Activated CD8-positive, alpha-beta memory T cell treated with anti-CD3 and anti-CD28 coated beads for 36 hours (primary cell): Measurements from ENCODE around the gene EXOC4. TPM values are rescaled to one million over a fixed set of nuclear protein-coding genes. Genes with fewer than 3 reads are reported as not detected.

Experiments used
- CTCF ChIA-PET: fragments of 350-600 bp; sonication (Branson Sonifier 250); formaldehyde crosslinking; loops from one replicate; lab custom pipeline; 2021; ENCODE audit warnings: antibody characterized with exemption; lab: Charles Lee
- POLR2A ChIA-PET: fragments of 350-600 bp; sonication (Branson Sonifier 250); formaldehyde crosslinking; loops from one replicate; lab custom pipeline; 2021; ENCODE audit warnings: antibody characterized with exemption; lab: Charles Lee
- total RNA-seq, 2 experiments: library from RNA; stranded (reverse); gene quantifications; one replicate each; pipeline ENCODE4 v1.2.3, GENCODE V29; 2021

Gene EXOC4
- total RNA-seq, 2 experiments from 2014 or later, result 44.2 to 51.7 TPM

DNA sequence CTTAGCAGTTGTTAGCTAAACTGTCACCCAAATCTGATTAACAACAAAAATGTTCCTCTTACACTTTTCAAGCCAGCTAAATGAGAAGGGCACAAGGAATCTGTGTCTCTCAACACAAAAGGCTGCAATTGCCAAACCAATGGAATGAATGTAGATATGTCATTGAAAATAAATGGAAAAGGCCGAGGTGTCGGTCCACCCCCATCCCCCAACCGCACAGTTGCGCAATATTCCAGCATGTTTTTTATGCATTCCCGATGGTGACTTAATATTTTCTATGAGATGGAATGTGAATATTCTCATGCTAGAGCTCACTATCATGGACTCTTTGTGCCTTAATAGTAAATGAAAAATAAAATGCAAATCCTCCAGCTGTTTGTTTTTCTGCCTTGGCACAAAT is 692.6 kb downstream of the EXOC4 start:
- CTCF ChIA-PET, result no interaction called here
- POLR2A ChIA-PET, result no interaction called here

DNA sequence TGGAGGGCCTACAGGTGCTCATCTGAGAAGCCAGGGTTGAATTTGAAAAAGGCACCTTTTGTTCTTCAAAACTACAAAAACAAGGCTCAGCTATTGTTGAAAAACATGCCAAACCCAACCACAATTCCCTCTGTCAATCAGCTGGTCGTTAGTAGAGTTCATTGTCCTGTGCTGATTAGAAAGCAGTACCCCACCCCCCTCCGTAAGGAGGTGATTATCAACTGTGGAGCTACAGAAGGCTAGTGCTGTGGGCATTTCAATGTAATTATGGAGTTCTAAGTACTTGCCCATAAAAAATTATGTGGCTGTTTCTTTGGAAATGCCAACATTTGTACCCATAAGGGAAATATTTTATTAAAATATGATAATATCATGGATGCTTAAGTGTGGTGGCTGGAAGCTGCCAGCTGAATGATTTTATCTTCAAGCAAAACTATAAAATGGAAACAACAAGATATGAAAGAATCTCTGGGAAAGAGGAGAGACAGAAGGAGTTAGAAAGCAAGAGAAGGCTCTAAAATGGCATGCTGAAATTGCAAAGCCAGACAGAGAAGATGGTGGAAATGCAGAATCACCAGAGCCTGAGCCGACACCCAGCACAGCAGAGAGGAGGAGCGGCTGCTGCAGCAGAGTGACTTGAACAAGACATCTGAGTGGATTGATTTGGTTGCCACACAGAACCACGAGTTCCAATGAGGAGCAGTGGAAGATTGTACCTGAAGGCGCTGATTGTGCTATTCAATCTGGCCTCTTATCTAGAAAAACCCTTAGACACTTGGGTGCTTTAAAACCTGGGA is 694.8 kb downstream of the EXOC4 start:
- ChIA-PET POLR2A (no interaction called here), CTCF (no interaction called here)

DNA sequence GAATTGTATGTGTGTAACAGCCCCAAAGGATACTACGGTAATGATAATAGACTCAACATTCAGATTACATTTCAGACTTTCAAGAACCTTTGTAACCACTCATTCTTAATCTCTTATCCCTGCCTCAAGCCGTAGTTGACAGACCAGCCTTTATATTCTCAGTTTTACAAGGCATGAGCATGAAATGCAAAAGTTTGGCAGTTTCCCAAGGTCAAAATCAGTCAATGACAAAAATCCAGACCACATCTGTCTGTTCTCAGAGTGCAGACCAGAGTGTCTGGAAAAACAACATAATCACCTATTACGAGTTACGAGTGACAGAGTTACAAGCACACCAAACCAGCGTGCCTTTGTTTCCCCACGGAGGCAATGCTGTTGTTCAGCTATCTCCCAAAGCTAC is 695.7 kb downstream of the EXOC4 start:
- ChIA-PET CTCF (no interaction called here), POLR2A (no interaction called here)

DNA sequence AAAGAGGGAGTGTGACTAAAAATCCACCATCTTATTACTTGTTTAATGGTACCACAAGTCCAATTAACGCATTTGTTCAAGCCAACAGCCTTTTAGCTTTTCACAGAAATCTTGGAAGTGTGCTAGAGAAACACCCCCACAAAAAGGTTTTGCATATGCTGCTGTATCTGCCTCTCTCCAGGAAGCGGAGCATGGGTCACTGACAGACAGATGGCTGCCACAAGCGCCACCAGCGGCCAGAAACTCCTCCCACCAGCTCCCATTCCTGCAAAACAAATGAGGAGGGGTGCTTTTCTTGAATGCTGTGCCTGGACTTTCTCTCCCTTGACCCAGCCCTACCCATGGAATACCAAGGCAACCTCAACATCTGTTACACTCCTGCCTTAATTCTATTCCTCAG is 698.0 kb downstream of the EXOC4 start:
- ChIA-PET POLR2A (no interaction called here), CTCF (no interaction called here)

DNA sequence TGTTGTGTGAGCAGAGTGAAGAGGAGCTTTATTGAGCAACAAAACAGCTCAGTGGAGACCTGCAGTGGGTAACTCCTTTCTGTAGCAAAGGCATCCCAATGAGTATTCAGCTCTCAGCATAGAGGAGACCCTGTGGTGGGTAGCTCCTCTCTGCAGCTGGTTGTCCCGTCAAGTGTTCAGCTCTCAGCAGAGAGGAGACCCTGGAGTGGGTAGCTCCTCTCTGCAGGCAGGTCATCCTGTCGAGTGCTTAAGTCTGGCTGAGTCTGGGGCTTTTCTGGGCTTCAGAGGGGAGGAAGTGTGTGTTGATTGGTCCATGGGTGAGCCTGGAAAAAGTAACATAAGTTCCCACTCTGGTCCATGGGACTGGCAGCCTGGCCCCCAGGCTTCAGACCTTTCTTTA is 702.3 kb downstream of the EXOC4 start:
- CTCF ChIA-PET, result no interaction called here

DNA sequence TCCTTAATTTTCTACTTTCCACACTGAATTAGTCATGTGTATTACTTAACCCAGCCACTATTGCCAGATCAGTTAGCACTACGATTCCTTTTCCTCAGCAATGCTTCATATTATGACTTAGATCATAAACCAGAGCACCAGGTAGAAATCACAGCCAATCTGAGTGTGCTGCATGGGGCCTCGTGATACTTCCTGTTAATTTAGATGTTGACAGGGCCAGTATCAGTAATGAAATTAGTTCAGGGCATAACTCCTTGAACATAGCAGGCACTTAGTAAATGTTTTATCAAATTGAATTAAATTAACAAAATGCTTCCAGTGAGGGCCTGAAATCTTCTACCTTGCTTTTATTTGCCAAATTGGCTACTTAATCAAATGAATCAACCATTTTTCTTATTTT is 705.0 kb downstream of the EXOC4 start:
- CTCF ChIA-PET, result no interaction called here
- POLR2A ChIA-PET, result no interaction called here

More for the DNA sequence above, 702.3 kb downstream of the EXOC4 start:
- POLR2A ChIA-PET, result no interaction called here

DNA sequence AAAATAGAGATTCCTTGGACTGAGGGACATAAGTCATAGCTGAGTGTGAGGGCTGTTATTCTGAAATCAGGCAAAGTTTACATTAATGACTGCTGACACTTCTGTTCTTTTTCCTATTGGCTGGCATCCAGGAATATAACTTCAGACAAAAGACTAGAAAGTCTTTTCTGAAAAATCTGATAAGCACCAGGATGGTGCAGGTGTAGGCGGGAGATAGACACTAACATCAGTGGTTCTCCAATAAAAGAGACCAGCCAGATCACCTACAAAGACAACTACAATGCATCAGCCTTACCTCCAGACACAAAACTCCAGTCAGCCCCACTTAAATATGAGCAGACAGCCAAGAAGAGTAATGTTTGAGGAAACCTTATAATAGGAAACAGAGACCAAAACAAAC is 705.9 kb downstream of the EXOC4 start:
- POLR2A ChIA-PET, result no interaction called here

DNA sequence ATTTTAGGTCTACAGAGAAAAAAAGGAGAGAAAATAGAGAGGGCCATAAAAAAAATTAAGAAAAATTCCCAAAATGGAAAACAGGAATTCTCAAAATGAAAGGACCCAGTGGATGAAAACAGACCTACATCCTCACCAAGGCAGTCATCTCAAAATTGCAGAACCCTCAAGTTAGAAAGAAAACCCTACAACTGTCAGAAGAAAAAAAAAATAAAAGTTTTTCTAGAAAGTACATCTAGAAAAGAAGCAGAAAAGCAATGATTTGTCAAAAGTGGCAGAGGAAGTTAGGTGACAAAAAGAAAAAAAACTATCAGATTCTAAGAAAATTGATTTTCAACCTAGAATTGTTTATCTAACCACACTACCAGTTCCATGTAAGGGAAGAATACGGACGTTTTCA is 706.6 kb downstream of the EXOC4 start:
- ChIA-PET CTCF (no interaction called here), POLR2A (no interaction called here)

More for the DNA sequence above, 705.9 kb downstream of the EXOC4 start:
- CTCF ChIA-PET, result no interaction called here

DNA sequence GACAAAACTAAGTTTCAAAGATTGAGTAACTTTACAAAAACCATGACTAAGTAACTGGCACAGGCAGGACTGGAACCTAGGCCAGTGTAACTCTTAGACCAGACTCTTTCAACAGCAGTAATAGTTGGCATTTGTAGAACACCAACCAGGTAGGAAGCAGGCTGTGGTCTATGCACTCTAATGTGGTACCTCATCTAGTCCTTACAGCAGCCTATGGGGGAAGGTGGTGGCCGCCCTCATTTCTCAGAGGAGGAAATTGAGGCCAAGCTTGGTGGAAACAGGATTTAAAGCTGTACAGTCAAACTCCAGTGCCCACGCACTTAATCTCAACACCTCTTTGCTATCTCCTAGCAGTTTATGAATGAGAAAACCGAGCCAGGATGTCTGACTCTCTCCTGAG is 708.8 kb downstream of the EXOC4 start:
- POLR2A ChIA-PET, result no interaction called here

DNA sequence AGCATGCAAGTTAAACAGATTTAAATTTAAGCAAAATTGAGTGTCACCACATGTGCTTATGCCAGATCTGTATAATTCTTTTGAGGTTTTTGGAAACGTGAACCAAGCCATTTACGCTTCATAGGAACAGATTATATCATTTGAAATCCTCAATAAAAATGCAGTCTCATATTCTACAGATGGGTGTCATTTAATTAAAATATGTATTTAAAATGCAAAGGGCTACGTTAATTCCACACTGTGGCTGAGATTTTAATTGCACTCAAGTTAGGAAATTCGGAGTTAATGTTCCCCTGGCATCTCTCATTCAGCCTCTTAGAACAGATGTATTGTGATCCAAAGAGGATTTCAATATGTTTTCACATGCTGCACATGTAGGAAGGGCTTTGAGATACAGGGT is 709.8 kb downstream of the EXOC4 start:
- CTCF ChIA-PET, result no interaction called here
- POLR2A ChIA-PET, result no interaction called here

More for the DNA sequence above, 708.8 kb downstream of the EXOC4 start:
- CTCF ChIA-PET, result no interaction called here

DNA sequence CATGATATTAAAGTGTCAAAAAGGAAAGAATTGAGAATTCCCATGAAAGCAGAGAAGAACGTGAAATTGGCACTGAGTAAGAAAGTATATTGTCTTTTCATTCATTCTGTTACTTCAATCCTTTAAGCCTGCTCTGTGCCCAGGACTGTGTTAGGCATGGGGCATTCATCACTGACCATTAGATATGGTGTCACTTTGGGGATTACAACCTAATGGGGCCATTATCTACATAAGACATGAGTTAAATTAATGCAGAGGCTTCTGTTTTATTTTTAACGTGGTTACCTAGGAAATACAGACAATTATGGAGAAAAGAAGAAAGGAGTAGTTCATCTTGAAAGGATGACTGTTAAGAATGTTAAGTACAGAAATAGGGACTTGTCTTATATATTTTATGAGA is 710.8 kb downstream of the EXOC4 start:
- CTCF ChIA-PET, result no interaction called here
- POLR2A ChIA-PET, result no interaction called here

DNA sequence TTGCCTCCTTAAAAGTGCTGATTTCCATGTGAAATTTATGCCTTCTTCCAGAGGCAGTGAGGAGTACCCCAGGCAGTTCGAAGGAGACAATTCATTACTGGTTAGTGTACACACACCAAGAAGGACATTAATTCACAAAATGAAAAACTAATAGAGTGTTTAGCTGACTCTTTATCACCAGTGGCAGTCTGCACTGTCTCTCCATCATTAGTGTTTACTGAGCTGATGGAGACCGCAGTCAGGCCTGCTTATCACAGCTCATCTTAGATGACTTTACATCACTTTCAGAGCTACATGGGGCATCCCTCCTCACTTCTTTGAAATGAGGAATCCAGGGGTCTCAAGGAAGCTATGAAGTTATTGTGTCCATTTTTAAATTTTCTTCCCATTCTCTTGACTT is 718.7 kb downstream of the EXOC4 start:
- ChIA-PET CTCF (no interaction called here), POLR2A (no interaction called here)

DNA sequence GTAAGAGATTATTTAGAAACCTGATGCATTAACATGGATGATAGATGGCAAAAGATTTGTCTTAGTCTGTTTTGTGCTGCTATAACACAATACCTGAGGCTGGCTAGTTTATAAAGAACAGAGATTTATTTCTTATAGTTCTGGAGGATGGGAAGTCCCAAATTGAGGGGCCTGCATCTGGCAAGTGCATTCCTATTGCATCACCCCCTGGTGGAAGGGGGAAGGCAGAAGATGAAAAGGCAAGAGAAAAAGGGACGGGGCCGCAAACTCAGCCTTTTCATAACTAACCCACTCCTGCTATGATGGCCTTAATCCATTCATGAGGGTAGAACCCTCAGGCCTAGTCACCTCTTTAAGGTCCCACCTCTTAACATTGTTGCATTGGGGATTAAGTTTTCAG is 720.8 kb downstream of the EXOC4 start:
- CTCF ChIA-PET, result no interaction called here
- POLR2A ChIA-PET, result no interaction called here

DNA sequence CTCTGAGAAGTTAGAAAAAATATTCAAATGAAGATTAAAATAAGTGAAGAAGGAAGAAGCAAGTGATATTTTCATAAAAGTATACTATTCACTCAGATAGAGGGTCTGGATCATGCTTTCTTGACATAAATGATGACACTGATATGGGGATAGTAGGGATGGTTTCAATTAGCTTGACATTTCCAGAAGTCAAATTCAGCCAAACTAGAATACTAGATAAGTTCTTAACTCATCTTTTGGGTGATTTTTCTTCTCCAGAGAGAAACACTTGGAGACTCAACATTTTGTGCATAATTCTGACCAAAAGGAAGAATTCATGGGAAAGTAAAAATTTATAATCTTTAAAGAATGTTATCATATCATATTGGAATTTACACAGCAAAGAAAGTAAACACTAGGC is 722.3 kb downstream of the EXOC4 start:
- ChIA-PET POLR2A (no interaction called here), CTCF (no interaction called here)

DNA sequence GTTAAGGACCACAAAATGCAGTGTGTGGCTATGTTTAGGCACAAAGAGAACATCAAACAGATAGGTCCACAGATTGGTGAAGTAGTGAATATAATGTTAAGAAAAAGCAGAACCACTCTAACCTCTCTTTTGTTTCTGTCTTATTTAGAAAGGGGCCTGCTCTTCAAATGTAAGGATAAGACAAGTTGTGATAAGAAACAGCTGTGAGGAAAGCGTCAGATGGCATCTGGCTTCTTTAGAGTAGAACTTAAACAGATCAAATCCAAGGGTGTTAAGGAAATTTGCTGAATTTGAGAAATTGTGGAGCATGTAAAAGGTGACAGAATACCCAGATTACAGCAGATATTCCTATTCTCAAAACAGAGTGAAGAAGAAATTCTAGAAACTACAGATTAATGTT is 723.3 kb downstream of the EXOC4 start:
- ChIA-PET CTCF (no interaction called here), POLR2A (no interaction called here)

DNA sequence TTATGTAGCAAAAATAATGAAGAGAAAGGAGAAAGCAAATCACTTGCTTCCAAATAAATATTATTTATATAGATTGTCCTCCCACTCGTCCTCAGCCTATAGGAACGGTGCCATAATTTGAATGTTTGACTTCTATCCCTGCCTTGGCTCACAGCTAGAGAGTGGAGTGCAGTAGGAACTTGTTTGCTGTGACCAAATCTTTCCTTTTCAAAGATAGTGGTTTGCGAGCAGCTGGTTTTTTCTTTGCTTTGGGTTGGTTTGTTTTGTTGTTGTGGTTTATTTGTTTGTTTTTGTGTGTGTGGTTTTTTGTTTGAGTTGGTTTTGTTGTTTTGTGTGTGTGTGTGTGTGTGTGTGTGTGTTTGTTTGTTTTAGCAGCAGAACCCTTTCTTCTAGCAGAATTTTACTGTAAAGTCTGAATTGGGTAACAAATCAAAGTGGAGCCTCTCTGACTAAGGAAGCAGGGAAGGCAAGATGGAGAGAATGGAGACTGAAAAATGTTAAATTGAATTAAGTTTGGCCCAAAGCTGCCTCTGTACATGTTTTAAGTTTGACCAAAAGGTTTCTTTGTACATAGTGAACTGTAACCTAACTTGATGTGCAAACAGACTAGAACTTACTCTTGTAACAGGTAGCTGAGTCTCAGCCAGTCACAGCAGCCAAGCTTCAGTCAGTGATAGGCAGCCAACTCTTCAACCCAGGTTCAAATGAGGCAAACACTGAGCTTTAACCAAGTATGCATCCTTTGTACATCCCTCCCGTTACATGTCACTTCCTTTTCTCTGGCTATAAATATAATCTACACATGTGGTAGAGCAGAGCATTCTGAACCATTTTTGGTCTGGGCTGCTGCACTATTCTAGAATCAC is 724.8 kb downstream of the EXOC4 start:
- ChIA-PET CTCF (no interaction called here), POLR2A (no interaction called here)

DNA sequence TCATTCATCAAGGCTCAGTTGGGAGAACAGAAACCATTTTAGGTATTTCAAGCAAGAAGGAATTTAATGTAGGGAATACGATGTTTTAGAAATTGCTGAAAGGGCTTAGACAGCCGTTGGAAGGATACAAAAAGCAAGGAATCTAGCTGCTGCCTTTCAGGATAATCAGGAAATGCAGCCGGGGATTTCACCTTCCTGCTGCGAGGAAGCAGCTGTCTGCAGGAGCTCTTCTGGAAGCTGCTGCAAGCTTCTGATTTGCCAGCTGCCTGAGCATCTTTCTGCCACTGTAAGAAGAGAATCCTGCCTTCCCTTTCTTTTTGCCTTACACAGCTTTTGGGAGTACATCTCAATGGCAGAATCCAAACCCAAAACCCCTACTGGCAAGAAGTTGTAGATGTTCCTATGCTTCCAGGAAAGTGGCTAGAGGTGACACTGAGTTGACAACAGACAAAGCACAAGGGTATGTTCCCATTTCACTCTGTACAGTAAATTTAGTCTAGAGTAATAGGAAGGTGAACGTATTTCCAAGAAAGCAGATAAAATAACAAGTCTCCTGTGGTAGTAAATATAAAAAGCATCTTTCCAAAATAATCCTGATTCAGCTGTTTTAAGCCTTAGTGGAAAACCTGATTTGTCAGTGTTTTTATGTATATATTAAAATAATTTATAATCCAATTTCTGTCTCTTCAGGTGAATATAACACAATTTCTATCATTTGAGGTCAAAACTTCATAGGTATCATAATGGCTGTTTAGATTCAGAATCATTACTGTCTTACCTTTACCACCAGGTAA is 725.8 kb downstream of the EXOC4 start:
- CTCF ChIA-PET, result no interaction called here
- POLR2A ChIA-PET, result no interaction called here

DNA sequence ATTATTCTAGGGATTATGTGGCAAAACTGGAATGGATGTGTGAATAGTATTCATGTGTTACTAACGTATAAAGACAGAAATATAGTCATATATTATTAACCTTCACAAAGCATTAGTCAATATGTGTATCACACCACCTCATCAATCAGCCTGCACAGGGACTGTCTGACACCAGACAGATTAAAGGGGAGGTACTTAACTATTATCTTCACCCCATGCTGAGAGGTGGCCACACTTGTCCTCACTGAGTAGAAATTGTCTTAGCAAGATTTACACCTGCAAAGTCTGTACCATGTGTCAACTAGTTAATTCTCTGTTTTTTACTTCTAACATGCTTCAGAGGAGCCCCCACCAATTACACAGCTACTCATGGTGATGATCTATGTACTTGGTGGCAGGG is 727.9 kb downstream of the EXOC4 start:
- CTCF ChIA-PET, result no interaction called here

DNA sequence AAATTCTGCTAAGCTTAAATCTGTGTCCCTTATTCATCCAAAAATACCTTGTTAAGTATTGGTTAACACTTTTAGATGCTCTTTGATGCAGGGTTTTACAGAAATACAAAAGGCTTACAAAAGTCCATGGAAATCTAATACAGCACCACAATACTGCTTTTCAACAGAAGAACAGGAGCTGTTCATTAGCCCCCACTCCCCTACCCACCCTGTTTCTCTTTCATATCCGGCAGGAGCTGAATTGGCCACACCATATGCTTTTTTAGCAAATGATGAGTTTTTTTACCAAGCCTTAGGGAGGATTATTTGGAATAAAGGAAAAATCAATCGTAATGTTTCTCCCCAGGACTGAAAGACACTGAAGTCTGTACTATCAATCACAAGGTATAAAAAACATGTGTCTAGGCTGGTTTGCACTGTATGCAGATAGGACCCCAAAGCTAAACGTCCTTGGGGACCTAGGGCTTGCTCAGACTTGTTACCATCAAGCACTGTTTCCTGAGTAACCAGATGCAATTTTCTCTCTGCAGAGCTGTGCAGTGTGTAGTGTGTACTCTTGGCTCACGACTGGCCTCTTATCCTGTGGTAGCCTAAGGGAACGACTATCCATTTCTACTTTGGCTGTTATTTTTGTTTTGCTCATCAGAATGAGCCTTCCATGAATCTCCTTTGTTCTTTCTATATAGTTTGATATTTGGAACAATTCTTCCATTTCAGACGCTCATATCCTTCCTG is 731.0 kb downstream of the EXOC4 start:
- POLR2A ChIA-PET, result no interaction called here
- CTCF ChIA-PET, result no interaction called here

More for the DNA sequence above, 727.9 kb downstream of the EXOC4 start:
- POLR2A ChIA-PET, result no interaction called here
